PC-3 (cell line): ENCODE data around the gene GIN1. TPM values are rescaled to one million over a fixed set of nuclear protein-coding genes. Genes with fewer than 3 reads are reported as not detected.
A peak's percentile ranks its signal among the peaks of the same experiment; 100 is the strongest.

Source experiments
- ATAC-seq: fragments of 200-7000 bp; cut with Tn5 transposase; 2 replicates; pipeline ENCODE4 v1.9.1; 2020; ENCODE audit warnings: mild to moderate bottlenecking, moderate library complexity
- BruUV-seq: library from RNA; stranded (reverse); fragments of 400-500 nt; replicated peaks from 2 replicates; lab custom pipeline; 2021; lab: Mats Ljungman, UMichigan
- CTCF ChIA-PET: fragments of 300-600 bp; sonication (Branson Sonifier 250); formaldehyde crosslinking; loops from one replicate; lab custom pipeline; 2022; ENCODE audit warnings: antibody characterized with exemption; lab: Charles Lee
- POLR2A ChIA-PET: fragments of 300-600 bp; sonication (Branson Sonifier 250); formaldehyde crosslinking; loops from one replicate; lab custom pipeline; 2022; ENCODE audit warnings: antibody characterized with exemption; ENCODE audit not compliant: unreplicated experiment; lab: Charles Lee
- DNase-seq: peaks from one replicate; pipeline ENCODE4 v3.0.0-alpha.2; 2015
- H2AFZ ChIP-seq: fragments of 300-600 bp; sonication (generic); 2 replicates; pipeline ENCODE4 v1.6.0; 2016; ENCODE audit warnings: antibody characterized with exemption, low read length
- H3F3A ChIP-seq: fragments of 300-600 bp; sonication (generic); one replicate; pipeline ENCODE4 v1.6.0; 2017; ENCODE audit warnings: antibody characterized with exemption, low read length, control low read depth, mild to moderate bottlenecking; ENCODE audit not compliant: unreplicated experiment
- H3K27ac ChIP-seq: fragments of 300-600 bp; sonication (generic); 2 replicates; pipeline ENCODE4 v1.5.1; 2016; ENCODE audit warnings: mild to moderate bottlenecking, low read length
- H3K27me3 ChIP-seq: fragments of 300-600 bp; sonication (generic); 2 replicates; pipeline ENCODE4 v1.6.1; 2016; ENCODE audit warnings: low read length, mixed read lengths
- H3K36me3 ChIP-seq: fragments of 300-600 bp; sonication (generic); 2 replicates; pipeline ENCODE4 v1.6.1; 2016; ENCODE audit warnings: low read depth, mixed run types, low read length, mixed read lengths
- H3K4me1 ChIP-seq: fragments of 300-600 bp; sonication (generic); 2 replicates; pipeline ENCODE4 v1.5.1; 2016; ENCODE audit warnings: low read length; ENCODE audit not compliant: insufficient read depth
- H3K4me2 ChIP-seq: fragments of 300-600 bp; sonication (generic); 2 replicates; pipeline ENCODE4 v1.6.0; 2016; ENCODE audit warnings: low read length
- H3K4me3 ChIP-seq: fragments of 300-600 bp; sonication (generic); 2 replicates; pipeline ENCODE4 v1.5.1; 2016; ENCODE audit warnings: mild to moderate bottlenecking, low read length, mixed read lengths
- H3K79me2 ChIP-seq: fragments of 300-600 bp; sonication (generic); 2 replicates; pipeline ENCODE4 v1.6.1; 2017; ENCODE audit warnings: low read length, mixed read lengths
- H3K9ac ChIP-seq: fragments of 300-600 bp; sonication (generic); 2 replicates; pipeline ENCODE4 v1.6.0; 2016; ENCODE audit warnings: mild to moderate bottlenecking, low read length
- H3K9me2 ChIP-seq: fragments of 300-600 bp; sonication (generic); replicated peaks from 2 replicates; pipeline ENCODE4 v1.6.1; 2016; ENCODE audit warnings: mixed run types, low read length, mixed read lengths
- H3K9me3 ChIP-seq: fragments of 300-600 bp; sonication (generic); 2 replicates; pipeline ENCODE4 v1.6.1; 2016; ENCODE audit warnings: low read length, mixed read lengths
- H4K20me1 ChIP-seq: fragments of 300-600 bp; sonication (generic); 2 replicates; pipeline ENCODE4 v1.6.1; 2016; ENCODE audit warnings: low read length, mixed read lengths
- CTCF ChIP-seq: fragments of 300-600 bp; sonication (generic); conservative IDR thresholded peaks from 2 replicates; pipeline ENCODE4 v1.5.1; 2017; ENCODE audit warnings: antibody characterized with exemption, low read depth, mild to moderate bottlenecking, low read length
- EZH2 ChIP-seq: fragments of 300-600 bp; sonication (generic); IDR thresholded peaks from one replicate; pipeline ENCODE4 v1.6.1; 2017; ENCODE audit warnings: antibody characterized with exemption, mild to moderate bottlenecking, low read length; ENCODE audit not compliant: unreplicated experiment
- EZH2phosphoT487 ChIP-seq: fragments of 300-600 bp; sonication (generic); IDR thresholded peaks from 2 replicates; pipeline ENCODE4 v1.6.1; 2018; ENCODE audit warnings: mild to moderate bottlenecking, antibody characterized with exemption, low read length, borderline replicate concordance
- intact Hi-C: fragments of 100-400 bp; cut with micrococcal nuclease; formaldehyde crosslinking; loops from 2 replicates; pipeline ENCODE4 v1.9.0; 2023
- total RNA-seq: library from RNA; depleted of rRNA; stranded (reverse); fragments of >200 nt; gene quantifications from 2 replicates; pipeline ENCODE4 v1.2.3, GENCODE V29; 2014

GIN1 gene
- total RNA-seq, 1 experiment from 2014 or later: 6.2 TPM

DNA sequence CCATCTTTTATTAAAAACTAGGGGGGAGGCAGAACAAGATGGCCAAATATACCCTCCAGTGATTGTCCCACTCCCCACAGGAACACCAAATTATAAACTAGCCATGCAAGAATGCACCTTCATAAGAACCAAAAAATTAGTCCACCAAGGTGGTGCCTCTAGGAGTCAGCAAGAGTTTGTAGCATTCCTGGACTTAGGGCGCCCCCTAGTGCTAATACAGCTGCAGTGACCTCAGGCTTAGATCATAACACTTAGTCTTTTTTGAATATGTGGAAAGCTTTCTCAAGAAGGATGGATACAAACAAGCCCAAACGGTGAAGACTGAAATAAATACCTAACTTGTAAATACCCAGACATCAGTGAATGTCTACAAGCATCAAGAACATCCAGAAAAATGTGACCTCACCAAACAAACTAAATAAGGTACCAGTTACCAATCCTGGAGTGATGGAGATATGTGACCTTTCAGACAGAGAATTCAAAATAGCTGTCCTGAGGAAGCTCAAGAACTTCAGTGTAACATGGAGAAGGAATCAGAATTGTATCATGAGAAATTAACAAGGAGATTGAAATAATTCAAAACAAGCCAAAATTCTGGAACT is 19.4 kb upstream of the GIN1 start:
- ChIA-PET POLR2A (no interaction called here), CTCF (interaction anchor here (0.6 to 0.7 kb wide), 4 partner anchors 79 to 970 kb away, joined by 3 to 6 read pairs (median 3); no protein-coding TSS in a partner anchor)
- Histone ChIP-seq H2AFZ (no peak overlapping the region), H3K27ac (no peak overlapping the region), H3K36me3 (peaks cover 15% of the 10 kb centered on the region; the same call in 1 of the 2 replicates), H3K4me3 (no peak overlapping the region), H3F3A (peaks cover 12% of the 10 kb centered on the region), H4K20me1 (no peaks in the 10 kb centered on the region), H3K27me3 (no peaks in the 10 kb centered on the region), H3K9me2 (no peaks in the 10 kb centered on the region), H3K4me2 (no peak overlapping the region), H3K79me2 (no peaks in the 10 kb centered on the region), H3K4me1 (no peaks in the 10 kb centered on the region), H3K9me3 (no peaks in the 10 kb centered on the region), H3K9ac (no peak overlapping the region)
- peak; percentile 91 for DNase-seq
- no TSS peak for BruUV-seq
- peak; percentile 100 for ATAC-seq
- TF ChIP-seq EZH2: no peak
- TF ChIP-seq CTCF: peak; percentile 100
- TF ChIP-seq EZH2phosphoT487: no peak
- intact Hi-C loops: loop anchor here (1.0 to 5.0 kb wide), 7 partner anchors 71 to 603 kb away; no protein-coding TSS in a partner anchor

GRCh38 chr5:103138202-103138690 is 18.3 kb upstream of the GIN1 start:
- no peak for DNase-seq
- Histone ChIP-seq H3K4me1 (no peaks in the 10 kb centered on the region), H4K20me1 (no peaks in the 10 kb centered on the region), H3K4me3 (no peak overlapping the region), H3K27ac (no peak overlapping the region), H3K36me3 (peaks cover 19% of the 10 kb centered on the region; the same call in 1 of the 2 replicates), H3F3A (peaks cover 12% of the 10 kb centered on the region), H3K79me2 (no peaks in the 10 kb centered on the region), H3K9me2 (no peaks in the 10 kb centered on the region), H3K9me3 (no peaks in the 10 kb centered on the region), H3K9ac (no peak overlapping the region), H2AFZ (no peak overlapping the region), H3K27me3 (no peaks in the 10 kb centered on the region), H3K4me2 (no peak overlapping the region)
- BruUV-seq: no TSS peak
- intact Hi-C loops: loop anchor here (2.0 to 5.0 kb wide), 4 partner anchors 69 to 556 kb away; no protein-coding TSS in a partner anchor
- POLR2A ChIA-PET: no interaction called here
- CTCF ChIA-PET: interaction anchor here (0.7 kb wide), 1 partner anchor 11 kb away, joined by 3 read pairs; no protein-coding TSS in a partner anchor
- ATAC-seq: no peak
- no peak for TF ChIP-seq CTCF
- TF ChIP-seq EZH2: no peak
- TF ChIP-seq EZH2phosphoT487: no peak

- H3K9me3 ChIP-seq: no peaks in the 10 kb centered on the region
- DNase-seq: no peak
- CTCF ChIA-PET: no interaction called here
- no peaks in the 10 kb centered on the region for H3K79me2 ChIP-seq
- TF ChIP-seq CTCF (no peak), EZH2 (no peak), EZH2phosphoT487 (no peak)
- intact Hi-C loops: loop anchor here (5.0 kb wide), 3 partner anchors 358 to 553 kb away; no protein-coding TSS in a partner anchor
- no peaks in the 10 kb centered on the region for H3K27me3 ChIP-seq
- H3K4me2 ChIP-seq: no peak overlapping the region
- no peaks in the 10 kb centered on the region for H4K20me1 ChIP-seq
- no peak overlapping the region for H3K4me3 ChIP-seq
- H3K36me3 ChIP-seq: peaks cover 19% of the 10 kb centered on the region; the same call in 1 of the 2 replicates
- H3K9ac ChIP-seq: no peak overlapping the region
- no peak for ATAC-seq
- no peak overlapping the region for H2AFZ ChIP-seq
- BruUV-seq: no TSS peak
- H3F3A ChIP-seq: peaks cover 12% of the 10 kb centered on the region
- H3K4me1 ChIP-seq: no peaks in the 10 kb centered on the region
- H3K9me2 ChIP-seq: no peaks in the 10 kb centered on the region
- POLR2A ChIA-PET: no interaction called here
- no peak overlapping the region for H3K27ac ChIP-seq
Measured at GRCh38 chr5:103135461-103135860, 15.5 kb upstream of the GIN1 start.
